ENCODE measurements around the gene HSBP1L1. TPM values are rescaled to one million over a fixed set of nuclear protein-coding genes. Genes with fewer than 3 reads are reported as not detected.

Gene HSBP1L1
- total RNA-seq, 2 experiments from 2014 or later = 42.6 to 42.7 TPM

DNA sequence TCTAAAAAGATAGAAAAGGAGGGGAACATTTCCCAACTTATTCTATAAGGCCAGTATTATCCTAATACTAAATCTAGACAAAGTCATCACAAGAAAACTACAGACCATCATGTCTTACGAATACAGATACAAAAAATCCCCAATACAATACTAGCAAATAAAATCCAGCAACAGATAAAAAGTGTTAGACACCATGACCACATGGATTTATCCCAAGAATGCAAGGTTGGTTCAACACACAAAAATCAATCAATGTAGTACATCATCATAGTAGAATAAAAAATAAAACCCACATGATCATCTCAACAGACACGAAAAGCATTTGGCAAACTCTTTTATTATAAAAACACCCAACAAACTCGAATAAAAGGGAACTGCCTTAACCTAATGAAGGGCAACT, 31.5 kb upstream of the HSBP1L1 start:
- POLR2A ChIA-PET = no interaction called here
- H3K4me3 Mint-ChIP-seq = no peak overlapping the region
- Histone ChIP-seq H3K4me1 (ENCODE audit: insufficient read depth, low read length) (peaks cover 1% of the 10 kb centered on the region), H3K9me3 (ENCODE audit: control insufficient read depth in 1 of 2, insufficient read depth in 1 of 2, low read length in 2 of 2) (peaks cover 40 to 55% of the 10 kb centered on the region in 2 experiments), H3K27ac (ENCODE audit: low read depth in 1 of 2, low read length in 2 of 2) (no peak overlapping the region), H3K36me3 (ENCODE audit: insufficient read depth, low read length) (peaks cover 39% of the 10 kb centered on the region), H3K27me3 (ENCODE audit: control insufficient read depth in 1 of 2, insufficient read depth in 2 of 2, low read length in 2 of 2) (no peaks in the 10 kb centered on the region), H3K4me3 (ENCODE audit: low read length) (no peak overlapping the region)
- peaks cover 27% of the 10 kb centered on the region for H3K9me3 Mint-ChIP-seq
- TF ChIP-seq, protein P1, sequence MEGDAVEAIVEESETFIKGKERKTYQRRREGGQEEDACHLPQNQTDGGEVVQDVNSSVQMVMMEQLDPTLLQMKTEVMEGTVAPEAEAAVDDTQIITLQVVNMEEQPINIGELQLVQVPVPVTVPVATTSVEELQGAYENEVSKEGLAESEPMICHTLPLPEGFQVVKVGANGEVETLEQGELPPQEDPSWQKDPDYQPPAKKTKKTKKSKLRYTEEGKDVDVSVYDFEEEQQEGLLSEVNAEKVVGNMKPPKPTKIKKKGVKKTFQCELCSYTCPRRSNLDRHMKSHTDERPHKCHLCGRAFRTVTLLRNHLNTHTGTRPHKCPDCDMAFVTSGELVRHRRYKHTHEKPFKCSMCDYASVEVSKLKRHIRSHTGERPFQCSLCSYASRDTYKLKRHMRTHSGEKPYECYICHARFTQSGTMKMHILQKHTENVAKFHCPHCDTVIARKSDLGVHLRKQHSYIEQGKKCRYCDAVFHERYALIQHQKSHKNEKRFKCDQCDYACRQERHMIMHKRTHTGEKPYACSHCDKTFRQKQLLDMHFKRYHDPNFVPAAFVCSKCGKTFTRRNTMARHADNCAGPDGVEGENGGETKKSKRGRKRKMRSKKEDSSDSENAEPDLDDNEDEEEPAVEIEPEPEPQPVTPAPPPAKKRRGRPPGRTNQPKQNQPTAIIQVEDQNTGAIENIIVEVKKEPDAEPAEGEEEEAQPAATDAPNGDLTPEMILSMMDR (IDR thresholded peaks at IDR 0.05) = no peak
- DNase-seq (no peak), ATAC-seq (ENCODE audit: poor library complexity) (no peak)
- intact Hi-C loops (cut with DNase I, micrococcal nuclease) = no loop called here
- H3K27ac Mint-ChIP-seq = no peak overlapping the region
- CTCF ChIA-PET = no interaction called here
- H3K4me1 Mint-ChIP-seq (ENCODE audit: low read depth) = peaks cover 5% of the 10 kb centered on the region
- no peaks in the 10 kb centered on the region for H3K27me3 Mint-ChIP-seq
- peaks cover 99% of the 10 kb centered on the region for H3K36me3 Mint-ChIP-seq (ENCODE audit: low read depth)

DNA sequence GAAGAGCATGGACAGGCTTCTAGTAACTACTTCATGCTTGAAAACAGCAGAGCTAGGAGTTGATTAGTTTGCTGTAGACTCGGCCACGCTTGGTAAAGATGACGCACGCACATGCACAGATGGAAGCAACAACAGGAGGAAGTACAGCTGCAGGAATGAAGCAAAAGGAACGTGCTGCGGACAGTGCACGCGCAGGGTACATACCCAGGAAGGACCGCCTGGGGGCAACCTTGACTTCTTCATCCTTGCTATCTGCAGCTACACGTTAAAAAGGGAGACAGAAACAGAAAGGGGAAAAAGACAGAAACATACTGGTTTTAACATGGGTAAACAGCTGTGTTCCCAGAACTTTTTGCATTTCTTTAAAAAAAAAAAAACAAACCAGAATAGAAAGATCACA, 30.7 kb upstream of the HSBP1L1 start:
- peaks cover 36% of the 10 kb centered on the region for H3K36me3 ChIP-seq (ENCODE audit: insufficient read depth, low read length)
- intact Hi-C loops (cut with DNase I, micrococcal nuclease) = no loop called here
- peak in 1 of 14 experiments; percentile 2 for DNase-seq
- Mint-ChIP-seq H3K9me3 (peaks cover 27% of the 10 kb centered on the region), H3K4me1 (ENCODE audit: low read depth) (peaks cover 5% of the 10 kb centered on the region), H3K36me3 (ENCODE audit: low read depth) (peaks cover 99% of the 10 kb centered on the region), H3K4me3 (no peak overlapping the region), H3K27me3 (no peaks in the 10 kb centered on the region), H3K27ac (no peak overlapping the region)
- no peaks in the 10 kb centered on the region for H3K27me3 ChIP-seq (ENCODE audit: control insufficient read depth in 1 of 2, insufficient read depth in 2 of 2, low read length in 2 of 2)
- ChIA-PET CTCF (no interaction called here), POLR2A (no interaction called here)
- H3K9me3 ChIP-seq (ENCODE audit: control insufficient read depth in 1 of 2, insufficient read depth in 1 of 2, low read length in 2 of 2) = peaks cover 40 to 59% of the 10 kb centered on the region in 2 experiments
- ATAC-seq (ENCODE audit: poor library complexity) = no peak
- H3K4me3 ChIP-seq (ENCODE audit: low read length) = no peak overlapping the region
- TF ChIP-seq, protein P1 (IDR thresholded peaks at IDR 0.05) = no peak
- H3K4me1 ChIP-seq (ENCODE audit: insufficient read depth, low read length) = no peaks in the 10 kb centered on the region
- no peak overlapping the region for H3K27ac ChIP-seq (ENCODE audit: low read depth in 1 of 2, low read length in 2 of 2)

DNA sequence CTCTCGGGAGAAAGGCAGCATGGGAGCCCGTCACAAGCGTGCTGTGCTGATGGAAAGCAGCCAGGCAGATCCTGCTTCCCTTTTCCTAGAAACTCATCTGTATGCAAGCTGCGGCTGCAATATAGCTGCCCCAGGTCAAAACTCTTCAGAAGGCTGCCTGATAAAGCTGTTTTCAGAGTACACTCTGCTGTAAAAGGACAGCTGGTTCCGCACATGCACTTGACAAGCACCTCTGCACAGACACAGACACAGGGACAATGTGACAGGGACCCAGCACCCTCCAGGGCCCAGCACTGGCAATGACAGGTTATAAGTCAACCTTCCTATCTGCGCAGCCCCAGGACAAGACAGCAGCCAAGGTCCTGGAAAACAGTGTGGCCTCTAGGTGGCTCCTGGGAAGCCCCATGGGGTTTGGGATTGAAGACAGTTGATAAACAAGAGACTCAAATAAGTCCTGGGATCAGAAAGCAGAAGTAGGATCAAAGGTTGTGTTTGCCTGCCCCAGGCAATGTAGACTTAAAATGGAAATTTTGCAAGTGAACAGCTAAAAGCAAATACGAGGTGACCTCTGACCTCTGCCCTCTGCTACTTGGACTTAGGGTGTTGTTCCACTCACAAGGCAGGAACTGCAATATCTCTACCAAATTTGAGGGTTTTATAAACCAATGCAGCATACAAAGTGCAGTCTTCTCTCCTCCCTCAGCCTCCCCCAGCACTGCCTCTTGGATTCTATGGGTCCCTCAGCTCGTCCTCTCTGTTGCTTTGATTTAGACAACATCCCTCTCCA, 29.9 kb upstream of the HSBP1L1 start:
- no peak overlapping the region for H3K4me3 ChIP-seq (ENCODE audit: low read length)
- peaks cover 24% of the 10 kb centered on the region for H3K9me3 Mint-ChIP-seq
- H3K36me3 ChIP-seq (ENCODE audit: insufficient read depth, low read length) = peaks cover 29% of the 10 kb centered on the region
- POLR2A ChIA-PET = no interaction called here
- no peaks in the 10 kb centered on the region for H3K4me1 ChIP-seq (ENCODE audit: insufficient read depth, low read length)
- no peak overlapping the region for H3K4me3 Mint-ChIP-seq
- H3K36me3 Mint-ChIP-seq (ENCODE audit: low read depth) = peaks cover 99% of the 10 kb centered on the region
- no peak overlapping the region for H3K27ac ChIP-seq (ENCODE audit: low read depth in 1 of 2, low read length in 2 of 2)
- ATAC-seq (ENCODE audit: poor library complexity) (no peak), DNase-seq (no peak)
- CTCF ChIA-PET = no interaction called here
- peaks cover 10% of the 10 kb centered on the region for H3K4me1 Mint-ChIP-seq (ENCODE audit: low read depth)
- TF ChIP-seq, protein P1 (IDR thresholded peaks at IDR 0.05) = no peak
- H3K27me3 ChIP-seq (ENCODE audit: control insufficient read depth in 1 of 2, insufficient read depth in 2 of 2, low read length in 2 of 2) = no peaks in the 10 kb centered on the region
- H3K27ac Mint-ChIP-seq = no peak overlapping the region
- intact Hi-C loops (cut with DNase I, micrococcal nuclease) = no loop called here
- no peaks in the 10 kb centered on the region for H3K27me3 Mint-ChIP-seq
- H3K9me3 ChIP-seq (ENCODE audit: control insufficient read depth in 1 of 2, insufficient read depth in 1 of 2, low read length in 2 of 2) = peaks cover 33 to 53% of the 10 kb centered on the region in 2 experiments
